OCI-LY3 (cell line): ENCODE results near the gene CCBE1.

Source experiments
- H2AFZ ChIP-seq: fragments of 200-600, 300-600 bp; shearing (Covaris generic); 2 replicates; pipeline ENCODE4 v1.6.0; 2014; ENCODE audit warnings: antibody characterized with exemption, low read depth, low read length
- H3K27ac ChIP-seq: fragments of 200-600, 300-600 bp; sonication (generic); 2 replicates; pipeline ENCODE4 v1.5.1; 2014; ENCODE audit warnings: mild to moderate bottlenecking, low read length, moderate library complexity, mixed read lengths
- H3K27me3 ChIP-seq: fragments of 200-600, 300-600 bp; sonication (generic); 2 replicates; pipeline ENCODE4 v1.6.1; 2014; ENCODE audit warnings: low read depth, low read length, mixed read lengths
- H3K36me3 ChIP-seq: fragments of 200-600, 300-600 bp; sonication (generic); replicated peaks from 2 replicates; pipeline ENCODE3; 2014; ENCODE audit warnings: low read depth, low read length, mixed read lengths
- H3K4me1 ChIP-seq: fragments of 300-600, 200-600 bp; sonication (generic); 2 replicates; pipeline ENCODE4 v1.6.1; 2014; ENCODE audit warnings: low read length, mixed read lengths
- H3K4me2 ChIP-seq: fragments of 200-600, 300-600 bp; sonication (generic); 2 replicates; pipeline ENCODE4 v1.6.1; 2014; ENCODE audit warnings: low read length, mixed read lengths
- H3K4me3 ChIP-seq: fragments of 300-600, 200-600 bp; sonication (generic); 2 replicates; pipeline ENCODE4 v1.5.1; 2014; ENCODE audit warnings: antibody characterized with exemption, mild to moderate bottlenecking, low read length, moderate library complexity
- H3K79me2 ChIP-seq: fragments of 300-600, 200-600 bp; shearing (Covaris generic); 2 replicates; pipeline ENCODE4 v1.6.1; 2014; ENCODE audit warnings: mild to moderate bottlenecking, low read length, mixed read lengths
- H3K9ac ChIP-seq: fragments of 300-600, 200-600 bp; shearing (Covaris generic); 2 replicates; pipeline ENCODE4 v1.6.0; 2014; ENCODE audit warnings: mild to moderate bottlenecking, low read length, moderate library complexity
- H3K9me3 ChIP-seq: fragments of 200-600, 300-600 bp; shearing (Covaris generic); 2 replicates; pipeline ENCODE4 v1.6.1; 2014; ENCODE audit warnings: low read length, mixed read lengths; ENCODE audit not compliant: insufficient read depth
- H4K20me1 ChIP-seq: fragments of 200-600, 300-600 bp; sonication (generic); 2 replicates; pipeline ENCODE4 v1.6.1; 2016; ENCODE audit warnings: low read length, mixed read lengths; ENCODE audit not compliant: insufficient read depth
- CTCF ChIP-seq: fragments of 200-600, 300-600 bp; sonication (generic); IDR thresholded peaks from 2 replicates; pipeline ENCODE4 v1.5.1; 2014; ENCODE audit warnings: antibody characterized with exemption, low read length, low read depth
- EZH2phosphoT487 ChIP-seq: fragments of 200-600 bp; shearing (Covaris generic); IDR thresholded peaks from 2 replicates; pipeline ENCODE4 v1.6.1; 2018; ENCODE audit warnings: antibody characterized with exemption, mixed run types, low read depth

Gene CCBE1

GRCh38 chr18:59629894-59630293 is 67.3 kb downstream of the CCBE1 start:
- no peak overlapping the region for H3K9ac ChIP-seq
- no peak overlapping the region for H3K27ac ChIP-seq
- TF ChIP-seq EZH2phosphoT487 (no peak), CTCF (no peak)
- H3K4me1 ChIP-seq: peaks cover 6% of the 10 kb centered on the region
- H3K36me3 ChIP-seq: no peaks in the 10 kb centered on the region
- H4K20me1 ChIP-seq: no peaks in the 10 kb centered on the region
- no peaks in the 10 kb centered on the region for H3K79me2 ChIP-seq
- no peak overlapping the region for H3K4me3 ChIP-seq
- H3K27me3 ChIP-seq: peaks cover 54% of the 10 kb centered on the region
- no peaks in the 10 kb centered on the region for H3K9me3 ChIP-seq
- H2AFZ ChIP-seq: no peak overlapping the region
- H3K4me2 ChIP-seq: no peak overlapping the region

GRCh38 chr18:59628995-59629394 is 68.2 kb downstream of the CCBE1 start:
- no peak overlapping the region for H3K9ac ChIP-seq
- H3K4me1 ChIP-seq: peaks cover 6% of the 10 kb centered on the region
- no peaks in the 10 kb centered on the region for H3K79me2 ChIP-seq
- TF ChIP-seq CTCF: no peak
- TF ChIP-seq EZH2phosphoT487: no peak
- no peak overlapping the region for H3K27ac ChIP-seq
- H3K9me3 ChIP-seq: no peaks in the 10 kb centered on the region
- H3K4me2 ChIP-seq: no peak overlapping the region
- H2AFZ ChIP-seq: no peak overlapping the region
- H3K36me3 ChIP-seq: no peaks in the 10 kb centered on the region
- no peak overlapping the region for H3K4me3 ChIP-seq
- no peaks in the 10 kb centered on the region for H4K20me1 ChIP-seq
- peaks cover 60% of the 10 kb centered on the region for H3K27me3 ChIP-seq

- no peak for TF ChIP-seq EZH2phosphoT487
- no peak for TF ChIP-seq CTCF
- Histone ChIP-seq H3K27me3 (peaks cover 72% of the 10 kb centered on the region), H3K4me2 (no peak overlapping the region), H2AFZ (no peak overlapping the region), H3K79me2 (no peaks in the 10 kb centered on the region), H4K20me1 (no peaks in the 10 kb centered on the region), H3K27ac (no peak overlapping the region), H3K4me3 (no peak overlapping the region), H3K9ac (no peak overlapping the region), H3K9me3 (no peaks in the 10 kb centered on the region), H3K4me1 (peaks cover 6% of the 10 kb centered on the region), H3K36me3 (no peaks in the 10 kb centered on the region)
Measured at GRCh38 chr18:59627414-59627813, 69.8 kb downstream of the CCBE1 start.

GRCh38 chr18:59624369-59624765 is 72.9 kb downstream of the CCBE1 start:
- no peaks in the 10 kb centered on the region for H3K79me2 ChIP-seq
- no peak overlapping the region for H3K4me3 ChIP-seq
- H4K20me1 ChIP-seq: no peaks in the 10 kb centered on the region; the same call in 1 of the 2 replicates
- H3K9me3 ChIP-seq: no peaks in the 10 kb centered on the region
- H3K4me1 ChIP-seq: peaks cover 6% of the 10 kb centered on the region
- H3K36me3 ChIP-seq: no peaks in the 10 kb centered on the region
- H2AFZ ChIP-seq: no peak overlapping the region
- H3K4me2 ChIP-seq: no peak overlapping the region
- no peak overlapping the region for H3K27ac ChIP-seq
- TF ChIP-seq CTCF (no peak), EZH2phosphoT487 (no peak)
- H3K9ac ChIP-seq: no peak overlapping the region
- H3K27me3 ChIP-seq: peaks cover 83% of the 10 kb centered on the region
